HG03025 (cell line): ENCODE measurements around the gene ZNF418.
"Not testable (repeated sequence)": the region's sequence is repeated elsewhere in the genome, so short reads cannot be mapped to it uniquely, and the experiment has no call there.

Experiments
- ATAC-seq: cut with Tn5 transposase; IDR thresholded peaks from one replicate; pipeline ENCODE4 v1.9.1; 2021; ENCODE audit warnings: mild to moderate bottlenecking, moderate library complexity; ENCODE audit not compliant: unreplicated experiment, low FRiP score

The ZNF418 gene

DNA sequence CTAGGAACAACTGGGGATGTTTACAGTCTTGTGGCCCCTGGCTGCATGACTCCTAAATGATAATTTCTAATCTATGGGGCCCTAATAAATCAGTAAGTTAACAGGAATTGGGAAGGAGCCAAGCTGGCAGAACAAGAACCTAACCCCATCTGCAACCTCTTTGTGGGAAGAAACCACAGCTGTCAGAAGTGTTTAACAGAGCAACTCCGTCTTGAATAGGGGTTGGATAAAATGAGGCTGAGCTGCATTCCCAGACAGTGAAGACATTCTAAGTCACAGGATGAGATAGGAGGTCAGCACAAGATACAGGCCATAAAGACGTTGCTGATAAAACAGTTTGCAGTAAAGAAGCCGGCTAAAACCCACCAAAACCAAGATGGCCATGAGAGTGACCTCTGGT lies 44.5 kb downstream of the ZNF418 start:
- not testable (repeated sequence) for ATAC-seq

DNA sequence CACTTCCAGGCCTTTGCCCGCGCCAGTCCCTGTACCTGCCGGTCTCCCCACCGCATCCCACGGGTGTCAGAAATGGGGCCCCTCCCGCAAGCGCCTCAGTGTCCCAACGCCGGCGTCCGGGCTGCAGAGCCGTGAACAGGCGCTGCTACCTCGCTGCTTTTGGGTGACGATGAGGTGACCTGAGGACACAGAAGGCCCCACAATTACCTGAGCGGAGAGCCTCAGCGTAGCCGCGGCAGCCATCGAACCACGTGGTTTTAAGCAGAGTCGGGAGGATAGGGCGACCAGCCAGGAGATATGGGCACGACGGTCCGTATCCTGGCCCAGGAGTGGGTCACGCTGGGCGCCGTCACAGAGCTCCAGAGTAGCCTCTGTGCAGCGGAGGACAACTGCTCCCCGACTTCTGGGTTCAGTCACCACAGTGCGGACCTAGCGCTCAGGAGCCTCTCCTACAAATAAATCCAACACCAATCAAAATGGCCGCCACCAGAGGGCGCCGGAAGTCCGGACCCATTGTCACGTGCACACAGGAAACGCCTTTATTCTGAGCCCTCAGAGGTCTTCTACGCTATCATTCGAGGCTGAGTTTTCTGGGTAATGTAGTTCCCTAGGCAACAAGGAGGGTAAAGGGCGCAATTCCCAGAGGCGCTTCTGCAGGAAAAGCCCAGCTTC lies 46.5 kb downstream of the ZNF418 start, which contains the start of gene ZNF814:
ZNF814 (minus strand) TSS at position 478 of the 672 bp plus-strand sequence; CDS start at position 243, 235 bp downstream.
- ATAC-seq = no peak

DNA sequence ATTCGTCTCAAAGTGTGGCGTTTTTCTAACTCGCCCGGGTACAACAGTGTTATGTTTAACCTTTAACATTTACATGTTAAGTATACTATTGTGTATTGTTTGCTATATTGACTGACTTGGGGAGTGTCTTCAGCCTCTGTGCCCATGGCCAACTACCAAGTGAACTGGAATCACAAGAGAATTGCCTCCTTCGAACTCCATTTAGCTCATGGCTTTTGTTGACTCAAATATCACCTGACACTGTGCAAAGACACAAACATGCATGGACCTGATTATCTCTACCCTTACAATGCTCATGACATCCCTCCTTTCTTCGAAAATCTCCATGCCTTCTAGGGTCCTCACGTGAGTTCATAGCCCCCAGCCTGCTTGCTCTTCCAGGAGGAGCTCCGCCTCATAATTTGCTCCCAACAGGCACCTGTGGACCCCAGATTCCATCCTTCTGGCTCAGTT lies 47.1 kb downstream of the ZNF418 start:
- ATAC-seq = no peak

DNA sequence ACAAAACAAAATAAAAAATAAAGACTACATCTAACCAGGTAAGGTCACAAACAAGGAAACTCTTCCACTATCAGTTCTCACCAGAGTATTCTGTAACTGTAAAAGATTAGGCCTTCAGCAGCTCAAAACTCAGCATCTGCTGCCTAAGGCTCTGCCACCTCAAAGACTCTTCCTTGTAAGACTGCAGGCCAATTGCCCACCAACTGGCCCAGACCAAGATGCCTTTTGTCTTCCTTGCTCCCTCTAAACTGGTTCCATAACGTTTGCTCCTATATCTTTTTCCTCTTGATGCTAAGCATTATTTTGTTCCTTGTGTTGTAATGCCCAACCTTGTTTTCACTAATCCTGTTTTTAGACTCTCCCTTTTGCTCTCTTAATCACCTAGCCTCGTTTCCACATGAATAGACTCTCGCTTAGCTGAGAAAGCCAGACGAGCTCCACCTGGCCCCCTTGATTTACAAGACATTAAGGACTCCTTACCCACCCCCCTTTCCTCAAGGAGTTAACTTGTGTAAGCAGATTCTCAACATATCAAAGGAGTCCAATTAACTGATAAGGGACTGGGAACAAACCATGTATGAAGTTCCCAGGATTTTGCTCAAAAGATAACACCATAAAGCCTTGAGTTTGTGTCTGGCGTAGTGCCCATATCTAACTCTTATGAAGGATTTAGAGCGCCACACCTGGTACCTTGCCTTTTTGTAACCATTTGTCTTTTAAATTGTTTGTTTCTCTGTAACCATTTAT lies 47.8 kb downstream of the ZNF418 start:
- ATAC-seq = no peak

DNA sequence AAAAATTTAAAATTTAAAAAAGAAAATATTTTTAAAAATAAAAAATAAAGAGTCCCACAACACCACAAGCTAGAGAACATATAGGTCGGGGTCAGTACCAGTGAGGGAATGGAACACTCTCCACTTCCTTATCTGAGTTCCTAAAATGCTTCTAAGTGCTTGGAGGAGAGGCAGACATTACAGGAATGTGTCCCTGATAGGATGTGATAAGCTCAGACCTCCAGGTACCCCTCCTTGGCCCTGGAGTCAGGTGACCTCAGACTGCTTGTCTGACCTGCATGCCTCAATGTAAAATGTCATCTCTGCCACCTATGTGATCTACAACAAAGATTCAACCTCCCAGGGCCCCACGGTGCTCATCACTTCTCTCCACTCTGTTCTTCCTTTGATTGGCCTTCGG lies 49.2 kb downstream of the ZNF418 start:
- ATAC-seq = no peak

DNA sequence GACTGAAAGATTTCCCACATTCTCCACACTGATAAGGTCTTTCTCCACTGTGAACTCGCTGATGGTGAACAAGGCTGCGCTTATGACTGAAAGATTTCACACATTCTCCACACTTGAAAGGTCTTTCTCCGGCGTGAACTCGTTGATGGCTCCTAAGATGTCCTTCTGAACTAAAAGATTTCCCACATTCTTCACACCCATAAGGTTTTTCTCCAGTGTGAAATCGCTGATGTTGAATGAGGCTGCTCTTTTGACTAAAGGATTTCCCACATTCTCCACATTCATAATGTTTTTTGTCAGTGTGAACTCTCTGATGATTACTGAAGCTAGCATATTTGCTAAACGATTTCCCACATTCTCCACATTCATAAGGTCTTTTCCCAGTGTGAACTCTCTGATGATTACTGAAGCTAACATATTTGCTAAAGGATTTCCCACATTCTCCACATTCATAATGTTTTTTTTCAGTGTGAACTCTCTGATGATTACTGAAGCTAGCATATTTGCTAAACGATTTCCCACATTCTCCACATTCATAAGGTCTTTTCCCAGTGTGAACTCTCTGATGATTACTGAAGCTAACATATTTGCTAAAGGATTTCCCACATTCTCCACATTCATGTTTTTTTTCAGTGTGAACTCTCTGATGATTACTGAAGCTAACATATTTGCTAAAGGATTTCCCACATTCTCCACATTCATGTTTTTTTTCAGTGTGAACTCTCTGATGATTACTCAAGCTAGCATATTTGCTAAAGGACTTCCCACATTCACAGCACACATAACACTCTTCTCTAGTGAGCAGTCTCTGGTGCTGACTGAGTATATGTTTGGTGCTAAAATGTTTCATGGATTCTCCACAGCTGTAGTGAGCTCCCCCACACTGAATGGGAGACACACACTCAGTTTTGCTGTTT lies 61.1 kb downstream of the ZNF418 start:
- ATAC-seq = not testable (repeated sequence)

DNA sequence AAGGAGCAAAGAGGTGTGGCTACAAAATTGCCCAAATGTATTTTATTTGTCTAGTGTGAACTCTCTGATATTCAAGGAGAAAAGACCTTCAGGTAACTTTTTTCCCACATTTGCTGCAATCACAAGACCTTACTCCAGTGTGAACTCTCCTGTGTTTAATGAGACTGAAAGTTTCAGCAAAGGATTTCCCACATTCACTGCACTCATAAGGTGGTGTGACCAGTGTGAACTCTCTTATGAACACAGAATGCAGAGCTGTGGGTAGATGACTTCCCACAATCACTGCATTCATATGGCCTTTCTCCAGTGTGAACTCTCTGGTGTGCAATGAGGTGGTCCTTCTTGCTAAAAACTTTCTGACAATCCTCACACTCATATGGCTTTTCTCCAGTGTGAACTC lies 62.8 kb downstream of the ZNF418 start:
- no peak for ATAC-seq
